Measurements from ENCODE around the gene PPM1J.

The PPM1J gene

DNA sequence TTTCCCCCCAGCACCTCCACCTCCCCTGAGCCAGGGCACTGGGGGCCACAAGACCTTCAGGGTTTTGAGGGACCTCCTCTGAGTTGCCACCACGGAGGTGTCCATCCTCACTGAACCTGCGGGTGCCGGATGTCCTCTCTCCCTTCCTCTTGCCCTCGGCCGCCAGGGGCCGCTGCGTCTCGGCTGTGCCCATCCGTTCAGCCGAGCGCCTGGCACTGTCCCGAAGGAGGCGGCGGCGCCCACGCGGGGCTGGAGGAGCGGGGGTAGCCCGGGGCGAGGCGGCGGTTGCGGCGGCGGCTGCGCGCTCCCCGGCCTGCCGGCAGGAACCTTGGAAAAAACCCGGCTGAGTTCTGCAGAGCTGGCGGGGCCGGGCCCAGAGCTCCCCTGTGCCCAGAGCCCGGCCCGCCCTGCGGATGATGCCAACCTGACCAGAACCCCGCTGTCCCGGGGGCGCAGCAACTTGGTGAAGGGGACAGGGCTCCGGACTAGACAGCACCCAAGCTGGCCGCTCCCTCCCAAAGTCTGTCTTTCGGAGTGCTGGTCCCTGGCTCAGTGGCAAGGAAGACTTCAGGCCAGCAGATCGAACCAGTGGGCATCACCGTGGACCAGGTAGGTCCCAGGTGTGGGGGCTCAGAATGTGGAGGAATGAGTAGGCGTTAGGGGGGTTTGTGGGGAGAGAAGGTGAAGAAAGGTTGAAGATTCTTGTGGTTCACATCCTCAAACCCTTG is 3.7 kb upstream of the PPM1J start:
- H3K4me3 ChIP-seq (ENCODE audit: low read length) = no peak overlapping the region

GRCh38 chr1:112717263-112717873 is 2.2 kb upstream of the PPM1J start:
- no peak for DNase-seq (ENCODE audit: low read depth)

More for the DNA sequence above, 3.7 kb upstream of the PPM1J start:
- TF ChIP-seq, protein P1, sequence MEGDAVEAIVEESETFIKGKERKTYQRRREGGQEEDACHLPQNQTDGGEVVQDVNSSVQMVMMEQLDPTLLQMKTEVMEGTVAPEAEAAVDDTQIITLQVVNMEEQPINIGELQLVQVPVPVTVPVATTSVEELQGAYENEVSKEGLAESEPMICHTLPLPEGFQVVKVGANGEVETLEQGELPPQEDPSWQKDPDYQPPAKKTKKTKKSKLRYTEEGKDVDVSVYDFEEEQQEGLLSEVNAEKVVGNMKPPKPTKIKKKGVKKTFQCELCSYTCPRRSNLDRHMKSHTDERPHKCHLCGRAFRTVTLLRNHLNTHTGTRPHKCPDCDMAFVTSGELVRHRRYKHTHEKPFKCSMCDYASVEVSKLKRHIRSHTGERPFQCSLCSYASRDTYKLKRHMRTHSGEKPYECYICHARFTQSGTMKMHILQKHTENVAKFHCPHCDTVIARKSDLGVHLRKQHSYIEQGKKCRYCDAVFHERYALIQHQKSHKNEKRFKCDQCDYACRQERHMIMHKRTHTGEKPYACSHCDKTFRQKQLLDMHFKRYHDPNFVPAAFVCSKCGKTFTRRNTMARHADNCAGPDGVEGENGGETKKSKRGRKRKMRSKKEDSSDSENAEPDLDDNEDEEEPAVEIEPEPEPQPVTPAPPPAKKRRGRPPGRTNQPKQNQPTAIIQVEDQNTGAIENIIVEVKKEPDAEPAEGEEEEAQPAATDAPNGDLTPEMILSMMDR (IDR thresholded peaks at IDR 0.05; ENCODE audit: insufficient read depth, low read depth, low read length, missing control alignments) = peak; percentile 77
- peak; percentile 75 for DNase-seq (ENCODE audit: low read depth)

DNA sequence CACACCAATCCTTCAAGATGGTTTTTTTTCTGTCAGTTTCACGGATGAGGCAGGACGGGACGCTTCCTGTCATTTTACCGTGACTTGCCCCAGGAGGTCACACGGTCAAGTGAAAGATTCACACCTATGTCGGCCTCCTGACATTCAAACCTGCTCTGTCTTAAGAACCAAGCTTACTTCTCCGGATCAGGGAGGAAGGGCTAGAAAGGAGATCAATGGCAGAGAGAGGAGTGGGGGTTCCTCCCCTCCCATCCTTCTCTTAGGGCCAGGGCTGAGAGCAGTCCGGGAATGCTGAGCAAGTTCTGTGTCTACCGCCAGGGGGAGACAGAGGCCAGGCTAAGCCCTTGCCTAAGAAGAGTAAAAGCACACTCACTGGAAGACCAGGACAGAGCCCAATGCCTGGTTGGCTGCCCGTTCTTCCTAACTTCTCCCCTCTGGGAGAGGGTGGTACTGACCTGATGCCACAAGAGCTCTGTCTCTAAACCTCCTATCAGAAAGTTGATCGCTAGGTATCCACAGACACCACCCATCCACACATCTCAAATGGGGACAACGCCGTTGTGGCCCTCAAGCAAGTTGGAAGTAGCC is 1.1 kb upstream of the PPM1J start:
- H3K4me3 ChIP-seq (ENCODE audit: low read length) = peak overlapping the region; percentile 59
- TF ChIP-seq, protein P1 (IDR thresholded peaks at IDR 0.05; ENCODE audit: insufficient read depth, low read depth, low read length, missing control alignments) = peak; percentile 96

More at GRCh38 chr1:112717263-112717873, 2.2 kb upstream of the PPM1J start:
- no peak overlapping the region for H3K4me3 ChIP-seq (ENCODE audit: low read length)
- TF ChIP-seq, protein P1 (IDR thresholded peaks at IDR 0.05; ENCODE audit: insufficient read depth, low read depth, low read length, missing control alignments) = no peak

DNA sequence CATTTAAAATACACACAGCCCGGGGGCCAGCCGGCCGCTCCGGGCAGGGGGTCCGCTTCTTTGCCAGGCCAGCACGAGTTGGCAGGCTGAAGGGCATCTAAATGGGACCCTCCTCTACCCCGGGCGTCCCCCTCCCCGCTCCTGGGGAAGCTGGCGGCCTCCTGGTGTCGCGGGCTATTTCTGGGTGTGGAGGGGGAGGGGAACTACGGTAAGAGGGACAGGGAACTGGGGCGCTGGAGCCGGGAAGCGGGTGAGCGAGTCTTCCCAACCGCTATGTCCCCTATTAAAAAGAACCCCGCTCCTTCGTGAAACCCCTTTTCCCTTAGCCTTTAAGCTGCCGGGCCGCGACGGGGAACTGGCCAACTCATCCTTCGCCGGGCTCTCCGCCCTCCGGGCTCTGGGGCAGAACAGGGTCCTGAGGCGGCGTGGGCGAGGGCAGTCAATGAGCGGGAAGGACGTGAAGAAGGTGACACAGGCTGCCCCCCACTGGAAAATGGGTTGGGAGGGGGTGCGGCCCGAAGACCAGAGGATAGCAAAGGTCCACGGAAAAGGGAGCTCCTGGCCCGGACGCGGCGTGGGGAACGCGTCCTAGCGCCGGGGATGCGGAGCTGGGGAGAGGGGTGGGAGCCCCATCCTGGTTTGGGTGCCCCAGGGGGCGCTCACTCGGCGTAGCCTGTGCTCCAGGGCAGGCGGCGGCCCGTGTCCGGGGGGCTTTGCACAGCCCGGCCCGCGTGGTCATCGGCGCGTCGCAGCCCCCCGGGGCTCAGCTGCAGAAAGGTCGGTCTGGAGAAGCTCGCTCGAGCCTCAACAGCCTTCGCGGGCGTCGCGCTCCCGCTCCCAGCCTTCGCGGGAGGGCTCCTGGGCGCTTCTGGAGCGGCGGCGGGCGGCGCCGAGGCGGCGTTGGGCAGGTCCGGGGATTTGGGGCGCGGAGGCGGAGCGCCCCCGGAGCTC is 544 bp downstream of the PPM1J start:
- TF ChIP-seq, protein P1 (IDR thresholded peaks at IDR 0.05; ENCODE audit: insufficient read depth, low read depth, low read length, missing control alignments) = no peak

More for the DNA sequence above, 1.1 kb upstream of the PPM1J start:
- peak; percentile 94 for DNase-seq (ENCODE audit: low read depth)

DNA sequence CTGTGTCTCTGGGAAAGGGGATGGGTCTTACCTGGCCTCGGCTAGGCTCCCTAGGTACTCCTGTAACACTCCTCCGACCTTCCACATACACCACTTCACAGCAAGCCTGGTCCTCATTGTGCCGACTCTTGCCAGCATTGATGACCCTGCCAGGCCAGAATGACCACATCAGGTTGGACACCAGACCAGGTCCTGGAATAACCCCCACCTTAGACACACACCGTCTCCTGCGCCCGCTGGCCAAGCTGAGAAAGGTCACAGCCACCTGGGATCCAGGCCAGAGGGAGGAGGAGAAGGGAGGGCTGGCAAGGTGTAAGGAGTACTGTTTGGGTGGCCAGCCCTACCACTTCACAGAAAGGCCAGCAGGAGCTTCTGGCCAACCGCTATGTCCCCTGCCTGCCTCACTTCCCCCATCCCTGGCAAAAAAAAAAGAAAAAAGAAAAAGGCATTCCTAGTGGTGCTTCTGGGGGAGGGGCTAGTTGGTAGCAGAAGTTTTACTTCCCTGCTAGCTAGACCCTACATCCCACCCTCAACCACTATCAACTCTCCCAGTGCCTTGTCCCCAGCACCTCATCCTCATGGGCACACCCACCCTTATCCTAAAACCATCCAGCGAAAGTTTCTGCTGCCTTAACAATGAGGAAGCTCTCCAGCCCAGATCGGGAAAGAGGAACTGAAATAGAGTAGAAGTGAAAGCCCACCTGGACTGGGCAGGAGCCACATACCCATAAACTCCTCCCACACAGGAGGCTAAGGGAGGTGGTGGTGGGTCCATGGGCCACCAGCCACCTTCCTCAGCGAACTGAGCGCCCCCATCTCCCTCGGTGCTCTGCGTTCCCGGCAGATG is 1.4 kb downstream of the PPM1J start:
- H3K4me3 ChIP-seq (ENCODE audit: low read length) = peak overlapping the region; percentile 65
- TF ChIP-seq, protein P1 (IDR thresholded peaks at IDR 0.05; ENCODE audit: insufficient read depth, low read depth, low read length, missing control alignments) = no peak
- DNase-seq (ENCODE audit: low read depth) = no peak

More for the DNA sequence above, 544 bp downstream of the PPM1J start:
- DNase-seq (ENCODE audit: low read depth) = no peak
- peak overlapping the region; percentile 65 for H3K4me3 ChIP-seq (ENCODE audit: low read length)
